ENCODE results near the gene LOX. TPM values are rescaled to one million over a fixed set of nuclear protein-coding genes. Genes with fewer than 3 reads are reported as not detected.
"Not testable (repeated sequence)": the region's sequence is repeated elsewhere in the genome, so short reads cannot be mapped to it uniquely, and the experiment has no call there.

Gene LOX
- total and polyA plus RNA-seq, 5 donors, result 8.4 to 28.4 (median 19.0) TPM

- 79% methylated on average over 1 of the region's 1 CpG for WGBS
- no peak overlapping the region for H3K27ac ChIP-seq (ENCODE audit: low read length)
- no peaks in the 10 kb centered on the region for H3K9me3 ChIP-seq (ENCODE audit: control insufficient read depth, low read length)
- DNase-seq, result no peak
- ATAC-seq, result no peak
- no peak overlapping the region for H3K4me3 ChIP-seq (ENCODE audit: low read length)
- H3K4me1 ChIP-seq (ENCODE audit: control insufficient read depth, insufficient read depth, low read length), result no peaks in the 10 kb centered on the region
- intact Hi-C loops (cut with DNase I), result loop anchor here in 2 of 4 donors (10.0 kb wide), 1 partner anchor 133 kb away; the partner anchor contains the start of gene SRFBP1 (in 2 of the 2)
- H3K27me3 ChIP-seq (ENCODE audit: control insufficient read depth, insufficient read depth), result no peaks in the 10 kb centered on the region
These were observed 19.3 kb upstream of the LOX start for GRCh38 chr5:122097391-122097790.

GRCh38 chr5:122095158-122095557 is 17.1 kb upstream of the LOX start:
- no peaks in the 10 kb centered on the region for H3K9me3 ChIP-seq (ENCODE audit: control insufficient read depth, low read length)
- no peak for ATAC-seq
- no peaks in the 10 kb centered on the region for H3K4me1 ChIP-seq (ENCODE audit: control insufficient read depth, insufficient read depth, low read length)
- 70% methylated on average over 3 of the region's 3 CpGs for WGBS
- intact Hi-C loops (cut with DNase I), result loop anchor here in 2 of 4 donors (10.0 kb wide), 1 partner anchor 130 kb away; the partner anchor contains the start of gene SRFBP1 (in 2 of the 2)
- no peak overlapping the region for H3K27ac ChIP-seq (ENCODE audit: low read length)
- no peak overlapping the region for H3K4me3 ChIP-seq (ENCODE audit: low read length)
- no peaks in the 10 kb centered on the region for H3K27me3 ChIP-seq (ENCODE audit: control insufficient read depth, insufficient read depth)
- no peak for DNase-seq

- intact Hi-C loops (cut with DNase I), result loop anchor here in 2 of 4 donors (10.0 kb wide), 1 partner anchor 129 kb away; the partner anchor contains the start of gene SRFBP1 (in 2 of the 2)
- not testable (repeated sequence) for H3K27me3 ChIP-seq (ENCODE audit: control insufficient read depth, insufficient read depth); H3K4me3 ChIP-seq (ENCODE audit: low read length); H3K4me1 ChIP-seq (ENCODE audit: control insufficient read depth, insufficient read depth, low read length); H3K9me3 ChIP-seq (ENCODE audit: control insufficient read depth, low read length); ATAC-seq; DNase-seq; H3K27ac ChIP-seq (ENCODE audit: low read length)
- WGBS, result 85% methylated on average over 5 of the region's 5 CpGs
These were observed 16.2 kb upstream of the LOX start for GRCh38 chr5:122094251-122094650.

GRCh38 chr5:122093415-122094180 is 15.5 kb upstream of the LOX start:
- no peak for DNase-seq
- Histone ChIP-seq H3K27ac (ENCODE audit: low read length) (no peak overlapping the region), H3K4me1 (ENCODE audit: control insufficient read depth, insufficient read depth, low read length) (no peaks in the 10 kb centered on the region), H3K4me3 (ENCODE audit: low read length) (no peak overlapping the region), H3K9me3 (ENCODE audit: control insufficient read depth, low read length) (no peaks in the 10 kb centered on the region), H3K27me3 (ENCODE audit: control insufficient read depth, insufficient read depth) (no peaks in the 10 kb centered on the region)
- intact Hi-C loops (cut with DNase I), result loop anchor here in 2 of 4 donors (10.0 kb wide), 1 partner anchor 129 kb away; the partner anchor contains the start of gene SRFBP1 (in 2 of the 2)
- no peak for ATAC-seq
- WGBS, result 65% methylated on average over 7 of the region's 7 CpGs

GRCh38 chr5:122091936-122092600 is 14.0 kb upstream of the LOX start:
- DNase-seq (no peak), ATAC-seq (no peak)
- H3K4me3 ChIP-seq (ENCODE audit: low read length), result no peak overlapping the region
- no peak overlapping the region for H3K27ac ChIP-seq (ENCODE audit: low read length)
- H3K9me3 ChIP-seq (ENCODE audit: control insufficient read depth, low read length), result no peaks in the 10 kb centered on the region
- H3K27me3 ChIP-seq (ENCODE audit: control insufficient read depth, insufficient read depth), result no peaks in the 10 kb centered on the region
- WGBS, result 53% methylated on average over 9 of the region's 9 CpGs
- H3K4me1 ChIP-seq (ENCODE audit: control insufficient read depth, insufficient read depth, low read length), result no peaks in the 10 kb centered on the region
- intact Hi-C loops (cut with DNase I), result loop anchor here in 2 of 4 donors (10.0 kb wide), 1 partner anchor 127 kb away; the partner anchor contains the start of gene SRFBP1 (in 2 of the 2)

GRCh38 chr5:122089096-122090013 is 11.3 kb upstream of the LOX start:
- Histone ChIP-seq H3K4me3 (ENCODE audit: low read length) (no peak overlapping the region), H3K27me3 (ENCODE audit: control insufficient read depth, insufficient read depth) (no peaks in the 10 kb centered on the region), H3K4me1 (ENCODE audit: control insufficient read depth, insufficient read depth, low read length) (no peaks in the 10 kb centered on the region), H3K9me3 (ENCODE audit: control insufficient read depth, low read length) (no peaks in the 10 kb centered on the region), H3K27ac (ENCODE audit: low read length) (no peak overlapping the region)
- DNase-seq (no peak), ATAC-seq (peak; percentile 59 to 80)
- WGBS, result 33% methylated on average over 2 of the region's 2 CpGs
- intact Hi-C loops (cut with DNase I), result loop anchor here in 2 of 4 donors (10.0 kb wide), 1 partner anchor 125 kb away; the partner anchor contains the start of gene SRFBP1 (in 2 of the 2)

- WGBS, result 80% methylated on average over 3 of the region's 3 CpGs
- Histone ChIP-seq H3K9me3 (ENCODE audit: control insufficient read depth, low read length) (no peaks in the 10 kb centered on the region), H3K4me1 (ENCODE audit: control insufficient read depth, insufficient read depth, low read length) (no peaks in the 10 kb centered on the region), H3K27me3 (ENCODE audit: control insufficient read depth, insufficient read depth) (no peaks in the 10 kb centered on the region), H3K27ac (ENCODE audit: low read length) (no peak overlapping the region), H3K4me3 (ENCODE audit: low read length) (no peak overlapping the region)
- ATAC-seq, result no peak
- no peak for DNase-seq
- intact Hi-C loops (cut with DNase I), result no loop called here
These were observed 7.0 kb upstream of the LOX start for GRCh38 chr5:122085041-122085440.

- no peak overlapping the region for H3K4me3 ChIP-seq (ENCODE audit: low read length)
- no peaks in the 10 kb centered on the region for H3K4me1 ChIP-seq (ENCODE audit: control insufficient read depth, insufficient read depth, low read length)
- intact Hi-C loops (cut with DNase I), result no loop called here
- no peak for ATAC-seq
- no peak for DNase-seq
- no peak overlapping the region for H3K27ac ChIP-seq (ENCODE audit: low read length)
- no peaks in the 10 kb centered on the region for H3K9me3 ChIP-seq (ENCODE audit: control insufficient read depth, low read length)
- WGBS, result 87% methylated on average over 1 of the region's 1 CpG
- no peaks in the 10 kb centered on the region for H3K27me3 ChIP-seq (ENCODE audit: control insufficient read depth, insufficient read depth)
These were observed 5.5 kb upstream of the LOX start for GRCh38 chr5:122083535-122083934.

- H3K27me3 ChIP-seq (ENCODE audit: control insufficient read depth, insufficient read depth), result no peaks in the 10 kb centered on the region
- 65% methylated on average over 2 of the region's 2 CpGs for WGBS
- ATAC-seq (no peak), DNase-seq (no peak)
- no peak overlapping the region for H3K4me3 ChIP-seq (ENCODE audit: low read length)
- intact Hi-C loops (cut with DNase I), result no loop called here
- H3K27ac ChIP-seq (ENCODE audit: low read length), result no peak overlapping the region
- H3K4me1 ChIP-seq (ENCODE audit: control insufficient read depth, insufficient read depth, low read length), result no peaks in the 10 kb centered on the region
- H3K9me3 ChIP-seq (ENCODE audit: control insufficient read depth, low read length), result no peaks in the 10 kb centered on the region
These were observed 3.5 kb upstream of the LOX start for GRCh38 chr5:122081541-122081940.

GRCh38 chr5:122077366-122078115 is 518 bp downstream of the LOX start:
- Histone ChIP-seq H3K27ac (ENCODE audit: low read length) (peak overlapping the region; percentile 9), H3K4me1 (ENCODE audit: control insufficient read depth, insufficient read depth, low read length) (no peaks in the 10 kb centered on the region), H3K27me3 (ENCODE audit: control insufficient read depth, insufficient read depth) (no peaks in the 10 kb centered on the region), H3K9me3 (ENCODE audit: control insufficient read depth, low read length) (no peaks in the 10 kb centered on the region), H3K4me3 (ENCODE audit: low read length) (peak overlapping the region; percentile 67)
- intact Hi-C loops (cut with DNase I), result no loop called here
- WGBS, result under 1% methylated on average over 78 of the region's 78 CpGs
- DNase-seq, result peak; percentile 31 to 67 (median 67)
- peak; percentile 44 to 50 for ATAC-seq
